ENCODE results near the gene DBET.
"Not testable (repeated sequence)": the region's sequence is repeated elsewhere in the genome, so short reads cannot be mapped to it uniquely, and the experiment has no call there.

Gene DBET

DNA sequence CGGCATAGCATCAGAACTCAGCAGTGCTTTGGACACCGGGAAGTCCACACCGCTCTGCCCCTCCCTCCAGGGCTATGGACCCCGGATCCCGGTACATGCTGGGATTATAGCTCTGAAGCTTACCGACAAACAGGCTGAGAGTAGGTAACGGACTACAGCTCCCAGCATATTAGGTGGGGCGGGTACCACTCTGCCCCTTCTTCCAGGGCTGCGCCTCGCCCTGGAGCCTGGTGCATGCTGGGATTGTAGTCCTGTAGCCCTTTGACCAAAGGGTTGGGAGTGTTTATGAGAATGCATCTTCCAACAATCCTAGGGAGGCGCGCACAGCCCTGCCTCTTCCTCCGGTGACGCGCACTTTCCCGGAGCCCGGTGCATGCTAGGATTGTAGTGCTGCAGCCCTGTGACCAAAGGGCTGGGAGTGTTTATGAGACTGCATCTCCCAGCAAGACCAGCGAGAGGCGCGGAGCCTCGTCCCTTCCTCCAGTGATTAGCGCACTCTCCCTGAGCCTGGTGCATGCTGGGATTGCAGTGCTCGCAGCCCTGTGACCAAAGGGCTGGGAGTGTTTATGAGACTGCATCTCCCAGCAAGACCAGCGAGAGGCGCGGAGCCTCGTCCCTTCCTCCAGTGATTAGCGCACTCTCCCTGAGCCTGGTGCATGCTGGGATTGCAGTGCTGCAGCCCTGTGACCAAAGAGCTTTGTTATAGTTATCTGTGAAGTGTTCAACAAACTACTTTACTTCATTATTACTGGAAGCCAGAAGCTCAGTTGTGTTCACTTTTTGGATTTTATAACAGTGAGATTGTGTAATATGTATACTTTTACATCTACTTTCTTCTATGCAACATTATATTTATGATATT, 14.7 kb upstream of the DBET start:
- H3K27me3 ChIP-seq (ENCODE audit: insufficient read depth, insufficient read length); H3K9me3 ChIP-seq (ENCODE audit: insufficient read depth, low read length); DNase-seq (ENCODE audit: low read depth, low spot score); H3K36me3 ChIP-seq (ENCODE audit: insufficient read depth, insufficient read length, low read length); H3K4me1 ChIP-seq (ENCODE audit: insufficient read depth, insufficient read length); H3K9ac ChIP-seq (ENCODE audit: insufficient read length, low read depth); H3K4me3 ChIP-seq (ENCODE audit: insufficient read length, low read depth): not testable (repeated sequence)

DNA sequence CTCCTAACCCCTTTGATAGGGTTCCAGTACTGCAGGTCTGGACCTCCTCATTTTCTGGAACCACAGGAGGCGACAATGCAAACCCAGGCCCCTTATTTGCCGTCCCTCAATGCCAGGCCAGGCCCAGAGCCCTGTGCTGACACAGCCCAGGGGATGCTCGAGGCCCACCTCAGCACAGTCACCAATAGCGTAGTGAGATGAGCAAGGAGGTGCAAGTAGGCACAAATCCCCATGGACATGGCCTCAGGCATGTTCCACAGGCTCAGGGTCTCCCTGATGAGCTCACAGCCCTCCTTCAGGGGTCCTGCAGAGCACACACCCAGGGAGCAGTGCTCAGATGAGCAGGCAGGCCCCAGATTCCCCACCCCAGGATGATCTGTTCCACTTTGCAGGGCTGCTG, 5.3 kb upstream of the DBET start:
- not testable (repeated sequence) for H3K4me3 ChIP-seq (ENCODE audit: insufficient read length, low read depth); H3K36me3 ChIP-seq (ENCODE audit: insufficient read depth, insufficient read length, low read length); H3K27me3 ChIP-seq (ENCODE audit: insufficient read depth, insufficient read length); H3K9ac ChIP-seq (ENCODE audit: insufficient read length, low read depth); H3K9me3 ChIP-seq (ENCODE audit: insufficient read depth, low read length); DNase-seq (ENCODE audit: low read depth, low spot score); H3K4me1 ChIP-seq (ENCODE audit: insufficient read depth, insufficient read length)

DNA sequence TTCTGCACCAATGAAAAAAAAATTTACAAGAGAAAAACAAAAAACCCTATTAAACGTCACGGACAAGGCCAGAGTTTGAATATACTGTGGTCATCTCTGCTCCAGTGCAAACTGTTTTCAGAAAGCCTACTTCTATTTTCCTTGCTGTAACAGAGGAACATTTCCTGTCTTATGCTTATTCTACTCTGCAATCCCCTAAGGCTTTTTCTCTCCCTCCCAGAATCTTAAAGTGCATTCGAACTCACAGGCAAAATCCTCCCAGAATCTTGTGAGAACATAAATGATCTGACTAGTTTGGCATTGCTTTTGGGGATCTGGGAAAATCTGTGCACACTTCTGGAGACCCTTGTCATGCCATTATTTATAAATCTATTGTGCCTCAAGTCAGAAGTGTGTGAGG, 503 bp downstream of the DBET start:
- H3K27me3 ChIP-seq (ENCODE audit: insufficient read depth, insufficient read length), result peaks cover 16% of the 10 kb centered on the region
- H3K4me3 ChIP-seq (ENCODE audit: insufficient read length, low read depth); H3K4me1 ChIP-seq (ENCODE audit: insufficient read depth, insufficient read length); DNase-seq (ENCODE audit: low read depth, low spot score); H3K9me3 ChIP-seq (ENCODE audit: insufficient read depth, low read length); H3K9ac ChIP-seq (ENCODE audit: insufficient read length, low read depth); H3K36me3 ChIP-seq (ENCODE audit: insufficient read depth, insufficient read length, low read length): not testable (repeated sequence)

DNA sequence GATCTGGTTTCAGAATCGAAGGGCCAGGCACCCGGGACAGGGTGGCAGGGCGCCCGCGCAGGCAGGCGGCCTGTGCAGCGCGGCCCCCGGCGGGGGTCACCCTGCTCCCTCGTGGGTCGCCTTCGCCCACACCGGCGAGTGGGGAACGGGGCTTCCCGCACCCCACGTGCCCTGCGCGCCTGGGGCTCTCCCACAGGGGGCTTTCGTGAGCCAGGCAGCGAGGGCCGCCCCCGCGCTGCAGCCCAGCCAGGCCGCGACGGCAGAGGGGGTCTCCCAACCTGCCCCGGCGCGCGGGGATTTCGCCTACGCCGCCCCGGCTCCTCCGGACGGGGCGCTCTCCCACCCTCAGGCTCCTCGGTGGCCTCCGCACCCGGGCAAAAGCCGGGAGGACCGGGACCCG, 4.0 kb downstream of the DBET start:
- not testable (repeated sequence) for H3K4me1 ChIP-seq (ENCODE audit: insufficient read depth, insufficient read length); H3K36me3 ChIP-seq (ENCODE audit: insufficient read depth, insufficient read length, low read length); H3K4me3 ChIP-seq (ENCODE audit: insufficient read length, low read depth); DNase-seq (ENCODE audit: low read depth, low spot score); H3K9ac ChIP-seq (ENCODE audit: insufficient read length, low read depth); H3K9me3 ChIP-seq (ENCODE audit: insufficient read depth, low read length)
- H3K27me3 ChIP-seq (ENCODE audit: insufficient read depth, insufficient read length), result peaks cover 11% of the 10 kb centered on the region

DNA sequence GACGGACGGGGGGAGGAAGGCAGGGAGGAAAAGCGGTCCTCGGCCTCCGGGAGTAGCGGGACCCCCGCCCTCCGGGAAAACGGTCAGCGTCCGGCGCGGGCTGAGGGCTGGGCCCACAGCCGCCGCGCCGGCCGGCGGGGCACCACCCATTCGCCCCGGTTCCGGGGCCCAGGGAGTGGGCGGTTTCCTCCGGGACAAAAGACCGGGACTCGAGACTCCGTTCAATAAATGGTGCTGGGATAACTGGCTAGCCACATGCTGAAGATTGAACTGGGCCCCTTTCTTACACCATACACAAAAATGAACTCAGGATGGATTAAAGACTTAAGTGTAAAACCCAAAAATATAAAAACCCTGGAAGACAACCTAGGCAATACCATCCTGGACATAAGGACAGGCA, 28.8 kb downstream of the DBET start:
- H3K9me3 ChIP-seq (ENCODE audit: insufficient read depth, low read length), result not testable (repeated sequence)

DNA sequence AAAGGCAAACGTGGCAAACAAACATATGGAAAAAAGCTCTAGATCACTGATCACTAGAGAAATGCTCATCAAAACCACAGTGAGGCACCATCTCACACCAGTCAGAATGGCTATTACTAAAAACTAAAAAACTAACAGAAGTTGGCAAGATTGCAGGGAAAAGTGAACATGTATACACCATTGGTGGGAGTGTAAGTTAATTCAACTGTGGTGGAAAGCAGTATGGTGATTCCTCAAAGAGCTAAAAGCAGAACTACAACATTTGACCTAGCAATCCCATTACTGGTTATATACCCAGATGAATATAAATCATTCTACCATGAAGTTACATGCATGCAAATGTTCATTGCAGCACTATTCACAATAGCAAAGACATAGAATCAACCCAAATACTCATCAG, 29.7 kb downstream of the DBET start:
- DNase-seq (ENCODE audit: low read depth, low spot score); H3K9ac ChIP-seq (ENCODE audit: insufficient read length, low read depth); H3K27me3 ChIP-seq (ENCODE audit: insufficient read depth, insufficient read length); H3K36me3 ChIP-seq (ENCODE audit: insufficient read depth, insufficient read length, low read length); H3K9me3 ChIP-seq (ENCODE audit: insufficient read depth, low read length); H3K4me1 ChIP-seq (ENCODE audit: insufficient read depth, insufficient read length); H3K4me3 ChIP-seq (ENCODE audit: insufficient read length, low read depth): not testable (repeated sequence)

More for the DNA sequence above, 28.8 kb downstream of the DBET start:
- DNase-seq (ENCODE audit: low read depth, low spot score); H3K4me3 ChIP-seq (ENCODE audit: insufficient read length, low read depth); H3K27me3 ChIP-seq (ENCODE audit: insufficient read depth, insufficient read length); H3K36me3 ChIP-seq (ENCODE audit: insufficient read depth, insufficient read length, low read length); H3K4me1 ChIP-seq (ENCODE audit: insufficient read depth, insufficient read length); H3K9ac ChIP-seq (ENCODE audit: insufficient read length, low read depth): not testable (repeated sequence)

DNA sequence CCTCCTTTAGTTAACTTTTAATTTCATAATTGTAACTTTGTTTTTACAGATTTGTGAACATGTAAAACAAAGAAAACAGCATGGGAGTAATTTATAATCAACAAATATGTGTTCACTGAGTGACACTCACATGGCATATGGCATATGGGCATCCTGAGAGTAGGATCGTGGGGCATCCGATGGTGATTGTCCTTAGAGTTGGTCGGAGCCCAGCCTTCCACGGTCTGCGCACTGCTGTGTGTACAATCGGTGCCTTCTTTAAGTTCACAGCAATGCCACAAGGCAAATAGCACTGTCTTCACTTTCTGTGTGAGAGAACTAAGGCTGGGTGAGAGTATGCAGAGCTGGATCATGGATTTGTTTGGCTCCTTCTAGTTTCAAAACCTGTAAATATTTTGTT, 31.0 kb downstream of the DBET start:
- H3K9me3 ChIP-seq (ENCODE audit: insufficient read depth, low read length); H3K4me1 ChIP-seq (ENCODE audit: insufficient read depth, insufficient read length); DNase-seq (ENCODE audit: low read depth, low spot score); H3K9ac ChIP-seq (ENCODE audit: insufficient read length, low read depth); H3K4me3 ChIP-seq (ENCODE audit: insufficient read length, low read depth); H3K27me3 ChIP-seq (ENCODE audit: insufficient read depth, insufficient read length); H3K36me3 ChIP-seq (ENCODE audit: insufficient read depth, insufficient read length, low read length): not testable (repeated sequence)

DNA sequence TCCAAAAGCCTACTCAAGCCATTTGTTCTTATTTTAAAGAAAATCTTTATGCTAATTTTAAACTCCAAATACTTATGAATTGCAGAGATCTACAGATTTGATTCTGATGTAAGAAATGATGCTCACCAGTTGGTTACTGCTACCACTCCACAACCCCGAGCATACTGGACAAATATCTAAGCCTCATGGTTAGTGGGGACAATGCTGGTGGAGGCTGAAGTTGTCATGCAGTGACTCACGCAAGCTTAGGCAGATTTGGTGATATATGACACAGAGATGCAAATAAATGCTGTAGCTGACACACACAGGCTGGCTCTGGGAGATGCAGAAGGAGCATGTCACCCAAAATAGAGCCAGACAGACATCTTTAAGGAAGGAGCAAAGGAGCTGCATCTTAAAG, 35.3 kb downstream of the DBET start:
- not testable (repeated sequence) for H3K36me3 ChIP-seq (ENCODE audit: insufficient read depth, insufficient read length, low read length); DNase-seq (ENCODE audit: low read depth, low spot score); H3K9ac ChIP-seq (ENCODE audit: insufficient read length, low read depth); H3K4me3 ChIP-seq (ENCODE audit: insufficient read length, low read depth); H3K27me3 ChIP-seq (ENCODE audit: insufficient read depth, insufficient read length); H3K9me3 ChIP-seq (ENCODE audit: insufficient read depth, low read length); H3K4me1 ChIP-seq (ENCODE audit: insufficient read depth, insufficient read length)

DNA sequence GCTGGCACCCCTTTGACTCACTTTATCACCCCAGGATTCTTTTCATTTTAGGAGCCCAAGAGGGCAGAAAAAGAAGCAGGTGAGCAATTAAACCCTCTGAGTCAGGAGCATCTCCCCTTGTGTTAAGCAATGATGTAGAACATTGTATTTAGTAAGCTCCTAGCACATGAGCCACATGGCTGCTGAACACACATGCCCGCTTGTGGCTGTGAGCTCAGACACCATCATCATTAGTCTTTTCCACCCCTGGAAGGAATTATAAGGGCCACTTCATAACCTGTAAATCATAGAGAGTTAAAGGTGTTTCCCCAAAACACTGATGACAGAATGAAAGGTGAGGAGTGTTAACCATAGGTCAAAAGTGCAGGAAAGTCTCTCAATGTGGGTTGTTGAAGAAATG, 37.2 kb downstream of the DBET start:
- not testable (repeated sequence) for H3K27me3 ChIP-seq (ENCODE audit: insufficient read depth, insufficient read length); H3K9me3 ChIP-seq (ENCODE audit: insufficient read depth, low read length); DNase-seq (ENCODE audit: low read depth, low spot score); H3K9ac ChIP-seq (ENCODE audit: insufficient read length, low read depth); H3K4me1 ChIP-seq (ENCODE audit: insufficient read depth, insufficient read length); H3K36me3 ChIP-seq (ENCODE audit: insufficient read depth, insufficient read length, low read length); H3K4me3 ChIP-seq (ENCODE audit: insufficient read length, low read depth)

DNA sequence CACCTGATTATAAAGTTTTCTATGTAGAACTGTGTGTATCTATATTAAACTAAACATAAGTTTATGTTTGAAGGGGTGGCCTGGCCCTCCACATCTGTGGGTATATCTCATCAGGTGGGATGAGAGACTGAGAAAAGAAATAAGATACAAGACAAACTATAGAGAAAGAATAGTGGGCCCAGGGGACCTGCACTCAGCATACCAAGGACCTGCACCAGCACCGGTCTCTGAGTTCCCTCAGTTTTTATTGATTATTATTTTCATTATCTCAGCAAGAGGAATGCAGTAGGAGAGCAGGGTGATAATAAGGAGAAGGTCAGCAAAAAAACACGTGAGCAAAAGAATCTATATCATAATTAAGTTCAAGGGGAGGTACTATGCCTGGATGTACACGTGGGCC, 41.9 kb downstream of the DBET start:
- not testable (repeated sequence) for DNase-seq (ENCODE audit: low read depth, low spot score); H3K36me3 ChIP-seq (ENCODE audit: insufficient read depth, insufficient read length, low read length); H3K4me1 ChIP-seq (ENCODE audit: insufficient read depth, insufficient read length); H3K9ac ChIP-seq (ENCODE audit: insufficient read length, low read depth); H3K4me3 ChIP-seq (ENCODE audit: insufficient read length, low read depth); H3K9me3 ChIP-seq (ENCODE audit: insufficient read depth, low read length)
- H3K27me3 ChIP-seq (ENCODE audit: insufficient read depth, insufficient read length), result peaks cover 14% of the 10 kb centered on the region

DNA sequence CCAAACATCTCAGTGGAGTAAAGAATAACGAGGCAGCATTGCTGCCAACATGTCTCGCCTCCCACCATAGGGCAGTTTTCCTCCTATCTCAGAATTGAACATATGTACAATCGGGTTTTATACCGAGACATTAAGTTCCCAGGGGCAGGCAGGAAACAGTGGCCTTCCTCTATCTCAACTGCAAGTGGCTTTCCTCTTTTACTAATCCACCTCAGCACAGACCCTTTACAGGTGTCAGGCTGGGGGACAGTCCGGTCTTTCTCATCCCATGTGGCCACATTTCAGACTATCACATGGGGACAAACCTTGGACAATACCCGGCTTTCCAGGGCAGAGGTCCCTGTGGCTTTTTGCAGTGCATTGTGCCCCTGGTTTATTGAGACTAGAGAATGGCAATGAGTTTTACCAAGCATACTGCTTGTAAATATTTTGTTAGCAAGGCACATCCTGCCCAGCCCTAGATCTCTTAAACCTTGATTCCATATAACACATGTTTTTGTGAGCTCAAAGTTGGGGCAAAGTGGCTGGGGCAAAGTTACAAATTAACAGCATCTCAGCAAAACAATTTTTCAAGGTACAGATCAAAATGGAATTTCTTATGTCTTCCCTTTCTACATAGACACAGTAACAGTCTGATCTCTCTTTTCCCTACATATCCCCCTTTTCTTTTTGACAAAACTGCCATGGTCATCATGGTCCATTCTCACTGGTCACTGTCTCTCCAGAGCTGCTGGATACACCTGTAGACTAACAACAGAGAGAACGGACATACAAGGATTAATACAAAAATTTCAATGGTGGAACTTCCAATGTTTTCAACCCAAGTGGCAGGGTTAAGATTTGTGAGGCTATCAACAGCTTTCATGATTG, 42.5 kb downstream of the DBET start:
- not testable (repeated sequence) for H3K36me3 ChIP-seq (ENCODE audit: insufficient read depth, insufficient read length, low read length); H3K4me1 ChIP-seq (ENCODE audit: insufficient read depth, insufficient read length); DNase-seq (ENCODE audit: low read depth, low spot score); H3K9me3 ChIP-seq (ENCODE audit: insufficient read depth, low read length); H3K4me3 ChIP-seq (ENCODE audit: insufficient read length, low read depth); H3K9ac ChIP-seq (ENCODE audit: insufficient read length, low read depth)
- peaks cover 17% of the 10 kb centered on the region for H3K27me3 ChIP-seq (ENCODE audit: insufficient read depth, insufficient read length)

Measured in NT2/D1 (cell line).